Neural cell (in vitro differentiated cells): Measurements from ENCODE around the gene ILF3. TPM values are rescaled to one million over a fixed set of nuclear protein-coding genes. Genes with fewer than 3 reads are reported as not detected.

Experiments
- H2AFZ ChIP-seq: fragments of 200-600, 300-800 bp; sonication (generic), shearing (Covaris generic); 2 replicates; pipeline ENCODE4 v1.6.0; 2014; ENCODE audit warnings: low read depth, mild to moderate bottlenecking, antibody characterized with exemption, low read length, moderate library complexity
- H3F3A ChIP-seq: fragments of 200-600 bp; shearing (Covaris generic); 2 replicates; pipeline ENCODE4 v1.6.1; 2016; ENCODE audit warnings: mild to moderate bottlenecking, moderate library complexity, mixed read lengths, antibody characterized with exemption, low read length; ENCODE audit not compliant: insufficient read depth, poor library complexity, severe bottlenecking
- H3K27ac ChIP-seq: fragments of 200-600, 300-800 bp; sonication (generic), shearing (Covaris generic); 2 replicates; pipeline ENCODE4 v1.5.1; 2014; ENCODE audit warnings: mild to moderate bottlenecking, low read length, moderate library complexity
- H3K27me3 ChIP-seq: fragments of 300-800, 200-600 bp; sonication (generic), shearing (Covaris generic); 2 replicates; pipeline ENCODE4 v1.6.0; 2014; ENCODE audit warnings: mild to moderate bottlenecking, low read depth, low read length, moderate library complexity; ENCODE audit not compliant: insufficient read depth
- H3K36me3 ChIP-seq: fragments of 300-800, 200-600 bp; sonication (generic), shearing (Covaris generic); 2 replicates; pipeline ENCODE4 v1.5.1; 2014; ENCODE audit warnings: mild to moderate bottlenecking, antibody characterized with exemption, low read length, moderate library complexity; ENCODE audit not compliant: insufficient read depth
- H3K4me2 ChIP-seq: fragments of 300-800, 200-600 bp; sonication (generic), shearing (Covaris generic); 2 replicates; pipeline ENCODE4 v1.6.0; 2014; ENCODE audit warnings: mild to moderate bottlenecking, low read length
- H3K4me3 ChIP-seq: fragments of 300-800, 200-600 bp; sonication (generic), shearing (Covaris generic); 2 replicates; pipeline ENCODE4 v1.5.1; 2014; ENCODE audit warnings: mild to moderate bottlenecking, low read length, moderate library complexity
- H3K79me2 ChIP-seq: fragments of 200-600 bp; shearing (Covaris generic); replicated peaks from 2 replicates; pipeline ENCODE4 v1.6.0; 2014; ENCODE audit warnings: mild to moderate bottlenecking, low read length, moderate library complexity; ENCODE audit not compliant: insufficient read depth
- H3K9ac ChIP-seq: fragments of 300-800, 200-600 bp; sonication (generic), shearing (Covaris generic); 2 replicates; pipeline ENCODE4 v1.6.1; 2016; ENCODE audit warnings: mild to moderate bottlenecking, low read length, mixed read lengths
- H3K9me2 ChIP-seq: fragments of 200-600 bp; shearing (Covaris generic); 2 replicates; pipeline ENCODE4 v1.6.1; 2016; ENCODE audit warnings: mild to moderate bottlenecking, low read length, mixed read lengths; ENCODE audit not compliant: insufficient read depth
- H3K9me3 ChIP-seq: fragments of 200-600, 300-800 bp; sonication (generic), shearing (Covaris generic); 2 replicates; pipeline ENCODE4 v1.6.1; 2016; ENCODE audit warnings: mild to moderate bottlenecking, mixed run types, low read length, moderate library complexity, mixed read lengths
- H4K20me1 ChIP-seq: fragments of 200-600 bp; shearing (Covaris generic); 2 replicates; pipeline ENCODE4 v1.6.1; 2016; ENCODE audit warnings: mild to moderate bottlenecking, mixed run types; ENCODE audit not compliant: insufficient read depth
- EP300 ChIP-seq: fragments of 450-650 bp; conservative IDR thresholded peaks from 2 replicates; pipeline ENCODE4 v1.6.1; 2014; ENCODE audit warnings: antibody characterized with exemption, mild to moderate bottlenecking, moderate library complexity; ENCODE audit not compliant: poor library complexity, severe bottlenecking
- EZH2 ChIP-seq: fragments of 200-600, 300-800 bp; shearing (Covaris generic), sonication (generic); IDR thresholded peaks from 2 replicates; pipeline ENCODE4 v1.6.1; 2014; ENCODE audit warnings: antibody characterized with exemption, low read length, borderline replicate concordance, mild to moderate bottlenecking; ENCODE audit not compliant: insufficient read depth, poor library complexity, severe bottlenecking
- MXI1 ChIP-seq: fragments of 450-650 bp; conservative IDR thresholded peaks from 2 replicates; pipeline ENCODE4 v1.6.1; 2014; ENCODE audit warnings: antibody characterized with exemption, mild to moderate bottlenecking; ENCODE audit not compliant: poor library complexity, severe bottlenecking
- POLR2AphosphoS5 ChIP-seq: IDR thresholded peaks from 2 replicates; pipeline ENCODE4 v1.6.1; 2012
- RAD21 ChIP-seq: fragments of 450-650 bp; conservative IDR thresholded peaks from 2 replicates; pipeline ENCODE4 v1.6.1; 2014; ENCODE audit warnings: antibody characterized with exemption, mild to moderate bottlenecking, moderate library complexity
- SMC3 ChIP-seq: fragments of 450-650 bp; conservative IDR thresholded peaks from 2 replicates; pipeline ENCODE4 v1.6.1; 2014; ENCODE audit warnings: antibody characterized with exemption, mild to moderate bottlenecking, moderate library complexity; ENCODE audit not compliant: poor library complexity
- TAF1 ChIP-seq: IDR thresholded peaks from 2 replicates; pipeline ENCODE4 v1.6.1; 2012; ENCODE audit warnings: low read depth
- polyA plus RNA-seq: library from polyadenylated mRNA; depleted of rRNA; stranded (reverse); fragments of >200 nt; gene quantifications from 2 replicates; pipeline ENCODE4 v1.2.3, GENCODE V29; 2014
- TF ChIP-seq, protein P1 (sequence below): fragments of 450-650 bp; IDR thresholded peaks from 2 replicates; pipeline ENCODE4 v1.5.1; 2014; ENCODE audit warnings: antibody characterized with exemption, mild to moderate bottlenecking, moderate library complexity; ENCODE audit not compliant: poor library complexity, severe bottlenecking
- TF ChIP-seq, protein P2 (sequence below): IDR thresholded peaks from 2 replicates; pipeline ENCODE4 v1.6.1; 2012; ENCODE audit warnings: borderline replicate concordance

ILF3 gene
- polyA plus RNA-seq, 1 donor from 2014 or later, result 464 TPM

GRCh38 chr19:10736189-10736588, 82.0 kb downstream of the ILF3 start:
- Histone ChIP-seq H2AFZ (no peak overlapping the region), H3K9ac (no peak overlapping the region), H3K4me2 (no peak overlapping the region), H3K4me3 (no peak overlapping the region), H3K9me3 (no peaks in the 10 kb centered on the region), H3K79me2 (no peaks in the 10 kb centered on the region), H3K36me3 (no peaks in the 10 kb centered on the region), H3K27ac (no peak overlapping the region), H3K9me2 (no peaks in the 10 kb centered on the region), H4K20me1 (no peaks in the 10 kb centered on the region), H3F3A (no peaks in the 10 kb centered on the region), H3K27me3 (no peaks in the 10 kb centered on the region)
- no peak for TF ChIP-seq TAF1
- no peak for TF ChIP-seq EZH2
- no peak for TF ChIP-seq MXI1
- TF ChIP-seq, protein P1, sequence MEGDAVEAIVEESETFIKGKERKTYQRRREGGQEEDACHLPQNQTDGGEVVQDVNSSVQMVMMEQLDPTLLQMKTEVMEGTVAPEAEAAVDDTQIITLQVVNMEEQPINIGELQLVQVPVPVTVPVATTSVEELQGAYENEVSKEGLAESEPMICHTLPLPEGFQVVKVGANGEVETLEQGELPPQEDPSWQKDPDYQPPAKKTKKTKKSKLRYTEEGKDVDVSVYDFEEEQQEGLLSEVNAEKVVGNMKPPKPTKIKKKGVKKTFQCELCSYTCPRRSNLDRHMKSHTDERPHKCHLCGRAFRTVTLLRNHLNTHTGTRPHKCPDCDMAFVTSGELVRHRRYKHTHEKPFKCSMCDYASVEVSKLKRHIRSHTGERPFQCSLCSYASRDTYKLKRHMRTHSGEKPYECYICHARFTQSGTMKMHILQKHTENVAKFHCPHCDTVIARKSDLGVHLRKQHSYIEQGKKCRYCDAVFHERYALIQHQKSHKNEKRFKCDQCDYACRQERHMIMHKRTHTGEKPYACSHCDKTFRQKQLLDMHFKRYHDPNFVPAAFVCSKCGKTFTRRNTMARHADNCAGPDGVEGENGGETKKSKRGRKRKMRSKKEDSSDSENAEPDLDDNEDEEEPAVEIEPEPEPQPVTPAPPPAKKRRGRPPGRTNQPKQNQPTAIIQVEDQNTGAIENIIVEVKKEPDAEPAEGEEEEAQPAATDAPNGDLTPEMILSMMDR, result no peak
- no peak for TF ChIP-seq POLR2AphosphoS5
- TF ChIP-seq SMC3, result no peak
- TF ChIP-seq EP300, result no peak
- TF ChIP-seq RAD21, result no peak
- TF ChIP-seq, protein P2, sequence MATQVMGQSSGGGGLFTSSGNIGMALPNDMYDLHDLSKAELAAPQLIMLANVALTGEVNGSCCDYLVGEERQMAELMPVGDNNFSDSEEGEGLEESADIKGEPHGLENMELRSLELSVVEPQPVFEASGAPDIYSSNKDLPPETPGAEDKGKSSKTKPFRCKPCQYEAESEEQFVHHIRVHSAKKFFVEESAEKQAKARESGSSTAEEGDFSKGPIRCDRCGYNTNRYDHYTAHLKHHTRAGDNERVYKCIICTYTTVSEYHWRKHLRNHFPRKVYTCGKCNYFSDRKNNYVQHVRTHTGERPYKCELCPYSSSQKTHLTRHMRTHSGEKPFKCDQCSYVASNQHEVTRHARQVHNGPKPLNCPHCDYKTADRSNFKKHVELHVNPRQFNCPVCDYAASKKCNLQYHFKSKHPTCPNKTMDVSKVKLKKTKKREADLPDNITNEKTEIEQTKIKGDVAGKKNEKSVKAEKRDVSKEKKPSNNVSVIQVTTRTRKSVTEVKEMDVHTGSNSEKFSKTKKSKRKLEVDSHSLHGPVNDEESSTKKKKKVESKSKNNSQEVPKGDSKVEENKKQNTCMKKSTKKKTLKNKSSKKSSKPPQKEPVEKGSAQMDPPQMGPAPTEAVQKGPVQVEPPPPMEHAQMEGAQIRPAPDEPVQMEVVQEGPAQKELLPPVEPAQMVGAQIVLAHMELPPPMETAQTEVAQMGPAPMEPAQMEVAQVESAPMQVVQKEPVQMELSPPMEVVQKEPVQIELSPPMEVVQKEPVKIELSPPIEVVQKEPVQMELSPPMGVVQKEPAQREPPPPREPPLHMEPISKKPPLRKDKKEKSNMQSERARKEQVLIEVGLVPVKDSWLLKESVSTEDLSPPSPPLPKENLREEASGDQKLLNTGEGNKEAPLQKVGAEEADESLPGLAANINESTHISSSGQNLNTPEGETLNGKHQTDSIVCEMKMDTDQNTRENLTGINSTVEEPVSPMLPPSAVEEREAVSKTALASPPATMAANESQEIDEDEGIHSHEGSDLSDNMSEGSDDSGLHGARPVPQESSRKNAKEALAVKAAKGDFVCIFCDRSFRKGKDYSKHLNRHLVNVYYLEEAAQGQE, result no peak

DNA sequence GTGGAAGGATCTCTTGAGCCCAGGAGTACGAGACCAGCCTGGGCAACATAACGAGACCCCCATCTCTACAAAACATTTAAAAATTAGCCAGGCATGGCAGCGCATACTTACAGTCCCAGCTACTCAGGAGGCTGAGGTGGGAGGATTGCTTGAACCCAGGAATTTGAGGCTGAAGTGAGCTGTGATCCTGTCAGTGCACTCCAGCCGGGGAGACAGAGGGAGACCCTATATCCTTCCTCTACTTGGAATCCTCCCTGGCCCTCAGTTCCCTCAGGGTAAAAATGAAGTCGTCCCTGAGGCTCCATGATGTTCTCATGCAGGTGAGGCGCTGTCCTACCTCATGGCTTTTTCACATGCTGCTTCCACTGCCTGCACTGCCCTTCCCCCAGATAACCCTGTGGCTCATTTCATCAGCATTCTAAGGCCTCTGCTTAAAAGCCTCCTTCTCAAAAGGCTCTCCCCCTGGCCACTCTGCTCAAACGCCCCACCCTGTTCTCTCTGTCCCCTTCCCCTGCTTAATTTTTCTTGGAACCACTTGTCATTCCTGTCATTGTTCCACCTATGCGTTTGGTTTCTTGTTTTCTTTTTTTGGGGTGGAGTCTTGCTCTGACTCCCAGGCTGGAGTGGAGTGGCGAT, 82.9 kb downstream of the ILF3 start:
- H3K36me3 ChIP-seq, result no peaks in the 10 kb centered on the region
- no peaks in the 10 kb centered on the region for H4K20me1 ChIP-seq
- no peaks in the 10 kb centered on the region for H3K79me2 ChIP-seq
- no peak overlapping the region for H3K9ac ChIP-seq
- no peak for TF ChIP-seq TAF1
- no peak for TF ChIP-seq EP300
- TF ChIP-seq, protein P1, result no peak
- no peak for TF ChIP-seq RAD21
- no peak for TF ChIP-seq EZH2
- H3K27me3 ChIP-seq, result no peaks in the 10 kb centered on the region
- H3F3A ChIP-seq, result no peaks in the 10 kb centered on the region
- H3K4me2 ChIP-seq, result no peak overlapping the region
- H2AFZ ChIP-seq, result no peak overlapping the region
- H3K27ac ChIP-seq, result no peak overlapping the region
- no peaks in the 10 kb centered on the region for H3K9me3 ChIP-seq
- H3K9me2 ChIP-seq, result no peaks in the 10 kb centered on the region
- no peak overlapping the region for H3K4me3 ChIP-seq
